ENCODE data around the gene NUP50.

NUP50 gene

DNA sequence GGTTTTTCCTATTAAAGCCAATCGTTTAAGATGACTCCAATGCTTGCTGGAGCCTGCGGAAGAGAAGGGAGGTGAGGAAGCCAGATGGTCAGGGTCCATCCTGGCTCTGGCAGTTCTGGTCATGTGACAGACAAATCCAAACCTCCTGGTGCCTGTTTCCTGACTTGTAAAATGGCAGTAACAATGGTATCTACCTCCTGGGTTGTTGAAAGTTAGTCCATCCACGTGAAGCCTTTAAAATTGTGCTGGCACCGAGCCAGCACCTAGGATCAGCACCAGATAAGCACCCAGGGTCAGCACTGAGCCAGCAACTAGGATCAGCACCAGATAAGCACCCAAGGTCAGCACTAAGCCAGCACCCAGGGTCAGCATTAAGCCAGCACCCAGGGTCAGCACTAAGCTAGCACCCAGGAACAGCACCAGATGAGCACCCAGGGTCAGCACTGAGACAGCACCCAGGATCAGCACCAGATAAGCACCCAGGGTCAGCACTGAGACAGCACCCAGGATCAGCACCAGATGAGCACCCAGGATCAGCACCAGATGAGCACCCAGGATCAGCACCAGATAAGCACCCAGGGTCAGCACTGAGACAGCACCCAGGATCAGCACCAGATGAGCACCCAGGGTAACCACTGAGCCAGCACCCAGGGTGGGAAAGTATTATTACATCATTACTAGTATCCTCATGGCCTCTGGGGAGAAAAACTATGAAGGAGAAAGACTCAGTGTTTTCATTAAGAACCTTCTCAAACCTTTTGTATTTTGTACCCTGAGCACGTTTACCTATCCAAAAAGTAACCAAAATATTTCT lies 59.8 kb downstream of the NUP50 start:
- DNase-seq (ENCODE audit: low read depth): no peak
- no peak overlapping the region for H3K4me3 ChIP-seq (ENCODE audit: low read depth, low read length)

DNA sequence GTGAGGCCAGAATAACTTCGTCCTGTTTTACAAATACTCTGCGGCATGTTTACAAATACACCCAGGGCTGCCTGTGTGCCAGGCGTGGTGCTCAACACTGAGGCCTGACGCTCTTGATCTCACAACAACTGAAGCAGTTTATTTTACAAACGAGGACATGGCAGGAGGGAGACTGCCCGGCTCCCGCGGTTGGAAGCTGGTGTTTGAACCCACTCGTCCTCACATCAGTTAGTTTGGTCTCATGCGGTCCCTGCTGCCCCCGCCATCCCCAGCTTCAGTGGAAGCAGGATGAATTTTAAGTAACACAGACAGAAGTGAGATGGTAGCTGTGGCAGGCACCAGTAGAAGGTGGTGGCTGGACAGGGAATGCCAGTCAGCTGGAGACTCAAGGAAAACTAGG lies 60.6 kb downstream of the NUP50 start:
- no peak for DNase-seq (ENCODE audit: low read depth)
- H3K4me3 ChIP-seq (ENCODE audit: low read depth, low read length): no peak overlapping the region

DNA sequence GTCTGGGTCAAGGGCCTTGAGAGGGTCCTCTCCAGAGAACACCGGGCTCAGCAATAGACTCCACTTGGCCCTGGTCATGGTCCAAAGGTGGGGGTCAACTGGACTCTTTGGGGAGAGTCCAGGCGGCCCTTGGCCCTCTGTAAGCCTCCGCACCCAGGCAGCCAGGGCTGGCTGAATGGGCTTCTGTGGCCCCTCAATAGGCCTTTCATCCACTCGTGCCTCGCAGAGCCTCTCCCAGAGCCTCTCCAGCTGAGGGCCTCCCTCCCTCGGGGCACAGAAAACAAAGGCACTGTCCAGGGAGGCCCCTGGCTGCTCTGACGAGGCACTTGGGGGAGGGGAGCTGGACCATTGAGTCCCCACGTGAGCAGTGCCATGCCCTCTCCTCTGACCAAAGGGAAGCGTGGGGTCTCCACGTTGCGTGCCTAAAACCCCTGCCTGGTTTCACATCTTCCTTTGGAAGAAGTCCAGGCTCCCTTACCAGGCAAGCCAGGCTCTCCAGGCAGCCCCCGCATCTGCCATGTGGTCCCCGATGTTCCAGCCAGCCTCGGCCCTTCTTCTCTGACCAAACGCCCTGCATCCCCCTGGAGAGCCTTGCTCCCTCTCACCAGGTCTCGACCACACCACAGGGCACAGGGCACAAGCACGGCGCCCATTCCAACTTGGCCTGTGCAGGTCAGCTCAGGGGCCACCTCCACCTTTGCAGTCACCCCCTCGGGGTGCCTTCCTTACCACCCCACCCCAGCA lies 61.4 kb downstream of the NUP50 start:
- DNase-seq (ENCODE audit: low read depth): no peak
- H3K4me3 ChIP-seq (ENCODE audit: low read depth, low read length): no peak overlapping the region

DNA sequence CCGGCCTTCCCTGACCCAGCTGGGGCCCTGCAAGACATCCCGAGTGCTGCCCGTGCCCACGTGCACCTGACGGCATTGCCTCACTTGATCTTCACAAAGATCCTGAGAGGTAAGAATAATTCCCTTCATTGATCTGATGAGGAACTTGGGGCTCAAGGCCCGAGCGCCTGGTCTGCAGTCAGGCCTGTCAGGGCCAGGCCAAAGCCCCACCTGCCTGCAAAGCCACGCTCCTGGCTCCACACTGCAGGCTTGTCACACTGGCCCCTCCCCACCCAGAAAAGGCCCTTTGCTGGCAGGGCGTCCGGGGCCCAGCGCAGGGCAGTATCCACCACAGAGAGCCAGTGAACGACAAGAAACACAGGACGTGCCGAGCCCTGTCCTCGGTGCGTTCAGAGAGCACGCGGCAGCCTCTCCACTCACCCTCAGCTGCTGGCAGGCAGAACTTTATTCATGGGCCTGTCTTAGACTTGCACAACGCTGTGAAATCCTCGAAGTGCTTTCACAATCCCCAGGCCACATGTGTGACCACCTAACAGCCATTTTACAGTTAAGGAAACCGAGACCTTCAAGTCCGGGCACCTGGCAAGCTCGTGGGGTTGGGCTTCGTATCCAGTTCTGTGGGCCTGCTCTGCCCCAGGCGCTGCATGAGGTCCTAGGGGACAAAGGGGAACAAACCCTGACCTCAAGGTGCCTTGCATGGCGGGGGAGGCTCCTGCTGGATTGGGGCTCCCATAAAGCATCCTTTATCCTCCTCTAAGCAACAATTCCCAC lies 62.2 kb downstream of the NUP50 start:
- no peak overlapping the region for H3K4me3 ChIP-seq (ENCODE audit: low read depth, low read length)
- DNase-seq (ENCODE audit: low read depth): no peak

DNA sequence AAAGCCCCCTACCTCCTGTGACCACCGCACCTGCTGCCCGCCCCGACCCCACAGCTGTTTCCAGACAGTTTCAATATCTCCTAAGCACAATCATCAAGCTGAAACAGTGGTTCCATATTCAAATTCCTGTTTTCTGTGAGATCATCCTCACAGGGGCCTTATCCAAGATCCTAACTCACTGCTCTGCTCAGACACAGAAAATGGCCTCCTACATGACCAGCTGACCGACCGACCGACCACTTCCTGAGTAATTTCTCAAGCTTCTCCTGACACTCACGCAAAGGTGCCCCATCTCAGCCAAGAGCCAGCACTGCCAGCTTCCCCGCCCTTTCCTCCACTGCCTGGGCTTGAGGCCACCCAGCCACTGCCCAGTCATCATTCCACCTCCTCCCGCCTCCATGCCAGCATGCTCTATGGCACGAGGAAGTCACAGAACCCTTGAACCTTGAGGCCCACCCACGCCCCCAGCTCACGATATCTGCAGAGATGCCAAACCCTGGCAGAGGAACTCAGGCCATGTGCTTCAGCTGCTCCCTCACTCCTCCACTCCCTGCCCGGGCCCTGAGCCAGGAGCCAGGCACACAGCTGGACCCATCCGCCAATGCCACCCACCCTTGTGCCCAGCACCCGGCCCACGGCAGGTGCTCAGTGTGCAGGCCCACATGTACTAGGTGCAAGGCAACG lies 62.9 kb downstream of the NUP50 start:
- DNase-seq (ENCODE audit: low read depth): no peak
- H3K4me3 ChIP-seq (ENCODE audit: low read depth, low read length): no peak overlapping the region

DNA sequence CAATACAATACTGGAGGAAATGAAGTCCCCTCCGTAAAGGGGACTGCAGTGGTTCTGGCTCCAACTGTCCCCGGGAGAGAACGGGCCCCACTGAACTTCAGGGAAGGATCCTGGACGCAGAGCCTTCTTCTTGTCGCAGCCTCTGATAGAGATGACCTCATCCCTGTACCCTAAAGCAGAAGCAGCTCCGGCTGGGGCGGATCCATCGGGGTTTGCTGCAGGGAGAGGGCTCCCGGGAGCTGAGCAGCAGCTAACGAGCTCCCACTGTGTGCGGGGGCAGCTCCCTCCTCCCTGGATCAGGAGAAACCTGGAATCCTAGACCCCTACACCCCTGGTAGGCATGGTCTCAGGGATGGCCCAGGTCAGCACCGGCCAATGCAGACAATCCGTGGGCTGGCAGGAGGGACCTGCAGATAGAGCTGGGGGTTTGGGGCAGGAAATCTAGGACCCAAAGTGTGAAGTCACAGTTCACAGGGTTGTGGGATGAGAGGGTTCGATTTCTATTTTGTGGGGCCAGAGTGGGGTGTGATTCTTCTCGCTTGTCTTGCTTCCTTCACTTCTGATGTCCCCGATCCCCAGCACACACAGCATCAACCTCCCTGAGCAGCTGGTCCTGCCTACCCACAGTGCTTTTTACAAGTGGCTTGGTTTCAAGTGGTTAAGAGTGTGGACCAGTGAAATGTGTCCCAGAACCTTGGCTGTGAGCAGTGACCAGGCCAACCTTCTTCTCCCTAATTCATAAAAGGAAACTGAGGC lies 64.1 kb downstream of the NUP50 start:
- no peak for DNase-seq (ENCODE audit: low read depth)
- no peak overlapping the region for H3K4me3 ChIP-seq (ENCODE audit: low read depth, low read length)

DNA sequence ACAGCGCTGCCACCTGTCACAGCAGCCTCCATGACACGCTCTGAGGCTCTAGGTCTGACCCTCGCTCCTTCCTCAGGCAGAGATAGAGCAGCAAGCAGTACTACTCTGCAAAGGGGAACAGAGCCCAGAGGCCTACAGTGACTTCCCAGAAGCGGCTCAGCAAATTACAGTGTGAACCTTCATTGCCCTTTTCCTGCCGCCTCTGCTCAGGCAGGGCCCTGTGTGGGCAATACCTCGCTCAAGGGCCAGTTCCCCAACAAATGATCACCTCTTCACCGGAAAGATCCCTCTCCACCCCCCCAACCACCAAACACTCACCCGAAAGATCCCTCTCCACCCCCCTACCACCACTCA lies 64.7 kb downstream of the NUP50 start:
- no peak for DNase-seq (ENCODE audit: low read depth)

DNA sequence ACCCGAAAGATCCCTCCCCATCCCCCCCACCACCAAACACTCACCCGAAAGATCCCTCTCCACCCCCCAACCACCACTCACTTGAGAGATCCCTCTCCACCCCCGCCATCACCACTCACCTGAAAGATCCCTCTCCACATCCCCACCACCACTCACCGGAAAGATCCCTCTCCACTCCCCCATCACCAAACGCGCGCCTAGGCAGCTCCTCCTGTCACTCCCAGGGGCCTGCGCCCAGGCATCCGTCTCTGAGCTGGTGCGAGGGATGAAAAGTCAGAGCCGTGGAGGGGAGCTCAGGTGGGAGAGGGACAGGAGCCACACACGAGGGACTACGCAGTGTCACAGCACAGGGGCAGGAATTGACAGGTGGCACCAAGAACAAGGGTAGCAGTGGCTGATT lies 65.5 kb downstream of the NUP50 start:
- DNase-seq (ENCODE audit: low read depth): no peak
- no peak overlapping the region for H3K4me3 ChIP-seq (ENCODE audit: low read depth, low read length)

More for the DNA sequence above, 64.7 kb downstream of the NUP50 start:
- no peak overlapping the region for H3K4me3 ChIP-seq (ENCODE audit: low read depth, low read length)

DNA sequence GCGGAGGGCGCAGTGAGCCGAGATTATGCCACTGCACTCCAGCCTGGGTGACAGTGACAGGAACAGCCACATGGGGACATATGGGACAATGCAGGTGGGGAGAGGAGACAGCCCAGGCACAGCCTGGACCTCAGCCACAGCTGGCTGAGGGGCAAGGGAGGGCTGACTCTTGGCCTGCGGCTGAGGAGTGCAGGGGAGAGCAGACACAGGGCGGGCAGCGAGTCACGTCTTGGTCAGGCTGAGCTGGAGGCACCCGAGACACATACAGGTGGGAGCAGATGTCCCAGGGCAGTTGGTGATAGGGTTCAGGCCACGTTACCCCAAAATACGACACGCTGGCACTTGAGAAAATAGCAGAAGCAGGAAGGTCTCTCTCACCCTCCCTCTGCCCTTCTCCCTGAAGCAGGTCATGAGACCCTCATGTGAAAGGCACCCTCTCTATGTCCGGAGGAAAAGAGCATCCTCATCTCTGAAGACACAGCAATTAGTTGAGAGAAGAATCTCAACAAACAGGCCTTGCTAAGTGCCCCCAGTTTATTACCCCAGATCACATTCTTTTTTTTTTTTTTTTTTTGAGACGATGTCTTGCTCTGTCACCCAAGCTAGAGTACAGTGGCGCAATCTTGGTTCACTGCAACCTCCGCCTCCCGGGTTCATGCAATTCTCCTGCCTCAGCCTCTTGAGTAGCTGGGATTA lies 66.4 kb downstream of the NUP50 start:
- no peak overlapping the region for H3K4me3 ChIP-seq (ENCODE audit: low read depth, low read length)
- DNase-seq (ENCODE audit: low read depth): no peak

DNA sequence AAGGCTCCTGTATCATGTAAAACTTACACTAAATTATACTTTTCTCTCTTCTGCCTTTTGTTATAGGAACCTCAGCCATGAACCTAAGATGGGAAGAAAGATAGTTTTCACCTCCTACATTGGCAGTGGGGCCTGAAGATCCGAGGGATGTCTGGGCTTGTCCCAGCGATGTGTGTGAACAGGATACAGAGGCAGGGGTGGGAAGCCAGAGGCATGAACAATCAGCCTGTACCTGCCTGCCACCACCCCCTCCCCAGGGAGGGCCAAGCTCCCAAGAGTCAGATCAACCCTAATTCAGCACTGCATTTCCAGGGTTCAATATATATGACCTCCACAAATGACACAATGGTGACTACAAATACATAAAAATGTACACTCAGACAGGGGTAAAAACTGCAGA lies 67.6 kb downstream of the NUP50 start:
- no peak for DNase-seq (ENCODE audit: low read depth)
- H3K4me3 ChIP-seq (ENCODE audit: low read depth, low read length): no peak overlapping the region

DNA sequence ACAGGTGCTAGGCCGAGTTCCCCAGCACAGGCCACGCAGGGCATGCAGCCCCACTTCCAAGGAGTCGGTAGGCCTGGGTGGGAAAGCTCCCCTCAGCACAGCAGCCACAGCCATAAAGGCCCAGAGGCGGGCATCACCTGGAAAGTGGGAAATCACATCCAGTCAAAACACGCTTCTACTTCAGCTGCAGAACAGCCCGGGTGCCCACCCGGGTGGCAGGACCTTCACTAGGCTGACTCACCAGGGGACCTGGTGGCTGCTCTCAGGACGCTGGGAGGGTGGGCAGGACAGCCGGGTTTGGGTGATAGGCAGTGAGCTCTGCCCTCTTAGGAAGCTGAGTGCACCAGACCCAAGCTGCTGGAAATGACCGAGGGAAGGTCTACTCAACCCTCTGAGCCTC lies 69.7 kb downstream of the NUP50 start:
- no peak overlapping the region for H3K4me3 ChIP-seq (ENCODE audit: low read depth, low read length)
- DNase-seq (ENCODE audit: low read depth): no peak

DNA sequence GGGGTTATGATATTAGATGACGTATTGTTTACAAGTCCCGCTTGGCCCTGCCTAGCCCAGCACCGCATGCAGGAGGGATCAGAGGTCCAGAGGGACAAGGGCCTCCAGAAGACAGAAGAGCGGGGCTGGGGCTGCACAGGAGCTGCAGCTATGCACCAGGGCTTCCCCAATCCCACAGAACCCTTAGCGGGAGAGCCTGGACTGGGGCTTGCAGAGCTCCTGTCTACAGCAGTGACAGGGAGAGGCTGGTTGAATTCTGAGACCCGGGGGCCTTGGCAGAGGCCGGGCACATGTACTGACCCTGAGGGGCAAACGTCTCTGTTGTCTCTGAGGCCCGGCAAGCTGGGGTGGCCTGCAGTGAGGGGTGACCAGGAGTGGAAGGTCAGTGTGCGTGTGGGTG lies 70.1 kb downstream of the NUP50 start:
- DNase-seq (ENCODE audit: low read depth): no peak
- H3K4me3 ChIP-seq (ENCODE audit: low read depth, low read length): no peak overlapping the region

DNA sequence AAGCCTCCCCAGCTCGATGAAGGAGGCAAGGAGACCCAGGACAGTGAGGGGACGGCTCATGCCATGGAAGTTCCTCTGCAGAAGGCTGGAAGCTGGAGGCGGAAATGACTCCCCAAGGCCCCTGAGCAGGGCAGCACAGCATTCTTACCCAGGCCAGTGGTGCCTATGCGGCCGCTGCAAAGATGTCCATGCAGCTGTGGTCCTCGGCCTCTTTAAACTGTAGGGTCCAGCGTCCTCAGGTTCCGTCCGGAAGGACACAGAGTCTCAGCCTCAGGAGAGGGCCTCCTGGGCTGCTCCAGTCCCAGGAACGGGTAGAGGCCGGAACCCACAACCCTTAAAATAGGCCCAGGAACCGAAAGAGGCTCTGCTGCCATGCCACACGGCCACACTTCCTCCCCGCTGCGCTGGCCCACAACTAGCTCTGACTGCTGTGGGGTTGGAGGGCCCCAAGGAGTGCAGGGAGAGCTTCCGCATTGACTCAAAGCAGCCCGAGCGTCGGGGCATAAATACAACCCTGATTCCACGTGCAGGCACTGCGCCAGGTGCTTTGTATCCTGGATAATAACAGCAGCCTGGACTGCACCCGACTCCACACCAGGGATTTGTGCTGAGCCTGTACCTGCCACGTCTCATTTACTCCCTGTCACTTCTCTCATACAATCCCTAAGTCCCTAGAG lies 71.5 kb downstream of the NUP50 start:
- no peak for DNase-seq (ENCODE audit: low read depth)
- no peak overlapping the region for H3K4me3 ChIP-seq (ENCODE audit: low read depth, low read length)

DNA sequence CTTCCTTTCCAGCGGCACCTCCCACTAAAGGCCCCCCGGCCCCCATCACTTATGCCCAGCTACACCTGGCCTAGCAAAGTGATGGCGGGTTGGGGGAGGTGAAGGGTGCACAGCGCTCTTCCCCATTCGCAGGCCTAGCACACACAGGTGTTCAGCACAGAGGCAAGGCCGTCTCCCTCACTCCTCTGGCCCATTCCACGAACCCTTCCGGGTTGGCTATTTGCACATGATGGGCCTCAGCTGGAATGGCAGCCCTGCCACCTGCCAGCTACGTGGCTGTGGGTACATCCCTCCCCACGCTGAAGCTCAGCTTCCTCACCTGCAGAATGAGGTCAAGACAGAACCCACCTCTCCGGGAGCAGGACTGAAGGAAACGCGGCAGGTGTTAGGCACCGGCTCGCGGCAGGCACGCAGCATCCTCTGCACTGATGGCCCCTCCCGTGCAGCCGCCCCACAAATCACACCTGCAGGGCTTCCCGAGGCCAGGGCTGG lies 72.2 kb downstream of the NUP50 start:
- no peak overlapping the region for H3K4me3 ChIP-seq (ENCODE audit: low read depth, low read length)
- DNase-seq (ENCODE audit: low read depth): no peak

DNA sequence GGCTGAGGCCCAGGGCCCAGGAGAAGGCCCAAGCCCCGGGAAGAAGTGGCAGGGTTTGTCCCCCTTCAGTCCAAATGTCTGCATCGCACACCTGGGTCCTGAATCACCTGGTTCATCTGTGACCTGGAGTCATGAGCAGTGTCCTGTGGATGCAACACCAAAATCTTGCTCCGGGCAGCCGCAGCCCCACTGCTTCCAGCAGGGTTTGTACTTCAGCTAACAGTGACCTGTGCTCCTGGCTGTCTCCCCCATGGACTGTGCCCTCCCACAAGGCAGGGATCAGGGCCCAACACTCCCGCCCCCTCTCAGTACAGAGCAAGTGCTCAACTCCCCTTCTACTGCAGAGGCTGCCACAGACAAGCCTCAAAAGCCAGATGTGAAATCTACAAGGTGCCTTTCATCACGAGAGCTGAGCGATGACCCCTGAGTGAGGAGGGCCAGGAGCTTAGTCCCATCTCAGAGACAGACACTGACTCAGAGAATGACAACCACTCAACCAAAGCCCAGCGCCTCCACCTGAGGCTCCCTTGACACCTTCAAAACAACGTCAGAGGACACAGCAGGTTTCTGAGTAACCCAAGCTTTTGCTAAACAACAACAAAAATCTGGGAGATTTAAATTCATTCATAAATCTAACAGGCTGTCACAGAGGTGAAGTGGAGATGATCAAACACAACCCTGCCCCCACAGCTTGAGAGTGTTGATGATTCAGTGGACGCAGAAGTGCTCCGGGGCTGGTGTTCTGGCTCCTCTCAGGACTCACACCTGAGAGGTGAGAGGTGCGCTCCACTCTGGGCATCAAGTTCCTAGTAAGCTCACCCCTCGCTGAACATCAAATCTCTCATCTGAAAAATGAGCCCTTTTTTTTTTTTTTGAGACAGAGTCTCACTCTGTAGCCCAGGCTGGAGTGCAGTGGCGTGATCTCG lies 73.6 kb downstream of the NUP50 start:
- DNase-seq (ENCODE audit: low read depth): no peak
- no peak overlapping the region for H3K4me3 ChIP-seq (ENCODE audit: low read depth, low read length)

Data from skeletal muscle cell (primary cell).